HuH-7 (cell line): ENCODE measurements around the gene MXRA7.

Source experiments
- DNase-seq: peaks from one replicate; pipeline ENCODE4 v3.0.0; 2011; ENCODE audit warnings: low spot score

The MXRA7 gene

GRCh38 chr17:76696763-76697701 is 13.7 kb downstream of the MXRA7 start:
- no peak for DNase-seq

GRCh38 chr17:76695059-76695831 is 15.5 kb downstream of the MXRA7 start:
- DNase-seq = no peak

GRCh38 chr17:76691379-76692191 is 19.2 kb downstream of the MXRA7 start:
- no peak for DNase-seq

GRCh38 chr17:76690596-76691280 is 20.0 kb downstream of the MXRA7 start:
- no peak for DNase-seq

- DNase-seq = no peak
These were observed 20.9 kb downstream of the MXRA7 start for GRCh38 chr17:76689859-76690258.

GRCh38 chr17:76688165-76688622 is 22.6 kb downstream of the MXRA7 start:
- no peak for DNase-seq

- DNase-seq = no peak
These were observed 23.2 kb downstream of the MXRA7 start for GRCh38 chr17:76687298-76688164.

GRCh38 chr17:76686538-76687297 is 24.0 kb downstream of the MXRA7 start:
- no peak for DNase-seq

- DNase-seq = no peak
These were observed 24.9 kb downstream of the MXRA7 start for GRCh38 chr17:76685846-76686245.

- no peak for DNase-seq
These were observed 25.4 kb downstream of the MXRA7 start for GRCh38 chr17:76685366-76685765.

GRCh38 chr17:76684756-76685155 is 26.0 kb downstream of the MXRA7 start:
- no peak for DNase-seq

- no peak for DNase-seq
These were observed 26.6 kb downstream of the MXRA7 start for GRCh38 chr17:76683921-76684745.

- DNase-seq = no peak
These were observed 27.6 kb downstream of the MXRA7 start for GRCh38 chr17:76683011-76683755.

GRCh38 chr17:76682296-76682695 is 28.5 kb downstream of the MXRA7 start:
- DNase-seq = no peak

GRCh38 chr17:76681222-76682137 is 29.3 kb downstream of the MXRA7 start:
- peak; percentile 87 for DNase-seq

- DNase-seq = no peak
These were observed 31.5 kb downstream of the MXRA7 start for GRCh38 chr17:76679239-76679638.

- peak; percentile 5 for DNase-seq
These were observed 32.4 kb downstream of the MXRA7 start for GRCh38 chr17:76678330-76678729.
